Measurements from ENCODE around the gene IL17RD. TPM values are rescaled to one million over a fixed set of nuclear protein-coding genes. Genes with fewer than 3 reads are reported as not detected.

The IL17RD gene
- total and polyA plus RNA-seq, 8 donors = 0.25 to 10.1 (median 1.3) TPM; not detected in 1

DNA sequence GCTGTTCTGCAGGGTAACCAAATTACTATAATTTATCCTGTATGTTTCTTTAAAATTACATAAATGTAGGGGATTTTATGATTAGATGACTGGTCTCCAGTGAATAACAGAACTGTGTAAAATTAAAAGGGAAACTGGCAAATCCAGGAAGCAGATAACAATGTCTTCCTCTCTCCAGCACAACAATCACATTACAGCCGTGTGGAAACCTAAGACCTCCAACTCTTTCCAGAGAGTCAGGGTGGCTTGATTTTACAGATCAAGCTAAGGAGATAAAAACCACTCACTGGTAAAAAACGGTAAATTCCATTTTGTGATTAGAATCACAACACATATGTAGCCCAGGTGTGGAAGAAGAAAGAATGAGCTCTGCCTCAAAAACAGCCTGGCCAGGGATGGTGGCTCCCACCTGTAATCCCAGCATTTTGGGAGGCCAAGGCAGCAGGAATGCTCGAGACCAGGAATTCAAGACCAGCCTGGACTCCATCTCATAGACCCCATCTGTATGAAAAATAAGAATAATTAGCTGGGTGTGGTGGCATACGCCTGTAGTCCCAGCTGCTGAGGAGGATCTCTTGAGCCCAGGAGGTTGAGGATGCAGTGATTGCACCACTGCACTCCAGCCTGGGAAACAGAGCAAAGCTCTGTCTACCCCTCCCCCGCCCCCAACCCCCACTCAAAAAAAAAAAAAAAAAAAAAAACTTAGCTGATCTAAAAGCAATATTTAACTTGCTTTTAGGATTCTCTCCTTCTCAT is 29.0 kb downstream of the IL17RD start:
- peaks cover 0 to 5% (median 0%) of the 10 kb centered on the region in 4 donors for H3K4me1 ChIP-seq
- no peak overlapping the region for H3K4me3 ChIP-seq
- no peaks in the 10 kb centered on the region for H3K9me3 ChIP-seq
- TF ChIP-seq POLR2A (IDR thresholded peaks at IDR 0.05) = no peak
- TF ChIP-seq POLR2AphosphoS5 (IDR thresholded peaks at IDR 0.05) = no peak
- TF ChIP-seq, protein P1, sequence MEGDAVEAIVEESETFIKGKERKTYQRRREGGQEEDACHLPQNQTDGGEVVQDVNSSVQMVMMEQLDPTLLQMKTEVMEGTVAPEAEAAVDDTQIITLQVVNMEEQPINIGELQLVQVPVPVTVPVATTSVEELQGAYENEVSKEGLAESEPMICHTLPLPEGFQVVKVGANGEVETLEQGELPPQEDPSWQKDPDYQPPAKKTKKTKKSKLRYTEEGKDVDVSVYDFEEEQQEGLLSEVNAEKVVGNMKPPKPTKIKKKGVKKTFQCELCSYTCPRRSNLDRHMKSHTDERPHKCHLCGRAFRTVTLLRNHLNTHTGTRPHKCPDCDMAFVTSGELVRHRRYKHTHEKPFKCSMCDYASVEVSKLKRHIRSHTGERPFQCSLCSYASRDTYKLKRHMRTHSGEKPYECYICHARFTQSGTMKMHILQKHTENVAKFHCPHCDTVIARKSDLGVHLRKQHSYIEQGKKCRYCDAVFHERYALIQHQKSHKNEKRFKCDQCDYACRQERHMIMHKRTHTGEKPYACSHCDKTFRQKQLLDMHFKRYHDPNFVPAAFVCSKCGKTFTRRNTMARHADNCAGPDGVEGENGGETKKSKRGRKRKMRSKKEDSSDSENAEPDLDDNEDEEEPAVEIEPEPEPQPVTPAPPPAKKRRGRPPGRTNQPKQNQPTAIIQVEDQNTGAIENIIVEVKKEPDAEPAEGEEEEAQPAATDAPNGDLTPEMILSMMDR (IDR thresholded peaks at IDR 0.05) = no peak
- no peak for TF ChIP-seq EP300 (IDR thresholded peaks at IDR 0.05)
- DNase-seq = no peak
- no peak overlapping the region for H3K27ac ChIP-seq
- no peaks in the 10 kb centered on the region for H3K36me3 ChIP-seq
- H3K27me3 ChIP-seq = no peaks in the 10 kb centered on the region
- intact Hi-C loops (cut with DNase I; ENCODE audit: low total_unique reads) = no loop called here
- WGBS, 5 donors = 63 to 78% (median 70%) methylated on average over 5 of the region's 5 CpGs

DNA sequence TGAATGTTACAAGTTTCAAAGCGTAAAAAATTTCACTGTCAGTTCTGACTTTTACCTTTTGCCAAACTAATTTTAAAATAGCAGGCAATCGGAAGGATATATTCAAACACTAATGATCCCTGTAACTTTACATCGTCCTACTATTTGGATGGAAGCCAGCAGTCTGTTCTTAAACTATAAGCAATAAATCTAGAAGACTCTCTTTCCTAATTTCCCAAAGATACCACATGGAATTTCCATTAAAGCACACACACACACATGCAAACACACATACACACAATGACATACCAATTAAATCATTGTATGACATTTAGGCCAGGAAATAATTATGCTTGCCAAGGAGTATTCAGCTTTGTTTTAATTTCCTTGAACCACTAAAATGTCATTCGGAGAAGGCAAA is 32.0 kb downstream of the IL17RD start:
- Histone ChIP-seq H3K36me3 (no peaks in the 10 kb centered on the region), H3K4me3 (no peak overlapping the region), H3K4me1 (peaks cover 0 to 11% (median 0%) of the 10 kb centered on the region in 4 donors), H3K27ac (no peak overlapping the region), H3K27me3 (no peaks in the 10 kb centered on the region), H3K9me3 (no peaks in the 10 kb centered on the region)
- TF ChIP-seq POLR2AphosphoS5 (IDR thresholded peaks at IDR 0.05) = no peak
- TF ChIP-seq, protein P1 (IDR thresholded peaks at IDR 0.05) = no peak
- intact Hi-C loops (cut with DNase I; ENCODE audit: low total_unique reads) = no loop called here
- WGBS, 5 donors = 67 to 79% (median 75%) methylated on average over 4 of the region's 4 CpGs
- no peak for DNase-seq

DNA sequence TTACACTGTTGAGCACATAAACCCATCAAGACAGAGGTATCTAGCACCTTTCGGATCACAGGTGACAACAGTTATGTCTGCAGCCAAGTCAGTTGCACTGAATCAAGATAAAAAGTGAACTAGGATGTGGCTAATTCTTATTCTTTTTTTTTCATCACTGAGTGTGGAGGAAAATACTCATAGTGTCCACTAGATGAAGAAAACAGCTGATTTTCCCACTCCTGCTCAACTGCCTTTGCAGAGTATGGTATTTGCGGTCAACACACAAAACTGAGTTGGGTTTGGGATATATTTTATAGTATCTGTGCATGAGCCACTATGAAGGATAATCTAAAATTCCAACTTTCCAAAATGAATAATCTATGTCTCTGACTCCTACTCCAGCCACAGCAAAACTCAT is 32.5 kb downstream of the IL17RD start:
- intact Hi-C loops (cut with DNase I; ENCODE audit: low total_unique reads) = no loop called here
- WGBS, 5 donors = 65 to 93% (median 90%) methylated on average over 2 of the region's 2 CpGs
- DNase-seq = no peak
- peaks cover 0 to 11% (median 0%) of the 10 kb centered on the region in 4 donors for H3K4me1 ChIP-seq
- no peaks in the 10 kb centered on the region for H3K27me3 ChIP-seq
- no peak overlapping the region for H3K4me3 ChIP-seq
- H3K9me3 ChIP-seq = no peaks in the 10 kb centered on the region
- TF ChIP-seq, protein P1 (IDR thresholded peaks at IDR 0.05) = no peak
- no peak for TF ChIP-seq EP300 (IDR thresholded peaks at IDR 0.05)
- no peak for TF ChIP-seq POLR2A (IDR thresholded peaks at IDR 0.05)
- TF ChIP-seq POLR2AphosphoS5 (IDR thresholded peaks at IDR 0.05) = no peak
- H3K36me3 ChIP-seq = no peaks in the 10 kb centered on the region
- H3K27ac ChIP-seq = no peak overlapping the region

DNA sequence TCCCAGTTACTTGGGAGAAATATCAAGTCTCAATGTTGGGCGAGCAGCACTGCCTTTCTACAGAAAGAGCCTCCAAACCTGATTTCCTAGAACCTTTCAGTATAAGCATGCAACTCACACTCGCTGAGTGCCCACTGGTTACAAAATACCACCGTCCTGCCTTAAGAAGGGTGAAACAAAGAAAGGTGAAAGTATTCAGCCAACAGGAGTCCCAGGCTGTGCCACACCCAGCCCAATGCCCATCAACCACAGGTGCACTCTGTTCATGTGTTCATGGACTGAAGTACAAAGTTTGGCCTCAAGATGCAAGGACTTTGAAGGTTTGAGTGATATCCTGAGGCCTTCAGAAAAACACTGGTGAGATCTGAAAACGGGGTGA is 34.0 kb downstream of the IL17RD start:
- 57 to 83% (median 71%) methylated on average over 3 to 4 of the region's 4 CpGs for WGBS, 5 donors
- H3K27ac ChIP-seq = peak overlapping the region in 1 of 5 donors; percentile 38

More for the DNA sequence above, 34.0 kb downstream of the IL17RD start:
- intact Hi-C loops (cut with DNase I; ENCODE audit: low total_unique reads) = no loop called here
- DNase-seq = no peak
- Histone ChIP-seq H3K9me3 (no peaks in the 10 kb centered on the region), H3K4me1 (peaks cover 0 to 18% (median 0%) of the 10 kb centered on the region in 4 donors), H3K4me3 (no peak overlapping the region), H3K36me3 (no peaks in the 10 kb centered on the region), H3K27me3 (no peaks in the 10 kb centered on the region)
- no peak for TF ChIP-seq EP300 (IDR thresholded peaks at IDR 0.05)
- TF ChIP-seq POLR2A (IDR thresholded peaks at IDR 0.05) = no peak
- TF ChIP-seq, protein P1 (IDR thresholded peaks at IDR 0.05) = no peak
- TF ChIP-seq POLR2AphosphoS5 (IDR thresholded peaks at IDR 0.05) = no peak
